HepG2 (cell line): ENCODE measurements around the gene KIF22. TPM values are rescaled to one million over a fixed set of nuclear protein-coding genes. Genes with fewer than 3 reads are reported as not detected.

Experiments
- ARID2 ChIP-seq: sonication (generic); formaldehyde crosslinking; IDR thresholded peaks from 2 replicates; pipeline ENCODE4 v1.8.1; 2022; ENCODE audit warnings: mild to moderate bottlenecking, missing genetic modification reagents, borderline replicate concordance
- BORCS8-MEF2B ChIP-seq: sonication (generic); formaldehyde crosslinking; IDR thresholded peaks from 2 replicates; pipeline ENCODE4 v1.8.0; 2022; ENCODE audit warnings: mild to moderate bottlenecking, missing genetic modification reagents
- CREM ChIP-seq, 2 experiments: sonication (generic) in 1 of 2; formaldehyde crosslinking in 1 of 2; IDR thresholded peaks; 2 replicates each; pipeline versions ENCODE4 v1.4.0 to v1.6.1; 2016 to 2020; ENCODE audit warnings: antibody characterized with exemption in 1 of 2, mild to moderate bottlenecking in 1 of 2, missing genetic modification reagents in 1 of 2
- IRF9 ChIP-seq: sonication (generic); formaldehyde crosslinking; IDR thresholded peaks from 2 replicates; pipeline ENCODE4 v1.8.0; 2022; ENCODE audit warnings: missing genetic modification reagents, mild to moderate bottlenecking, borderline replicate concordance
- JUND ChIP-seq: sonication (generic); formaldehyde crosslinking; IDR thresholded peaks from 2 replicates; pipeline ENCODE4 v1.8.0; 2022; ENCODE audit warnings: mild to moderate bottlenecking, missing genetic modification reagents
- MXD4 ChIP-seq: IDR thresholded peaks from 2 replicates; pipeline ENCODE4 v1.6.1; 2016; ENCODE audit warnings: mild to moderate bottlenecking, missing biosample characterization, missing genetic modification reagents
- NCOA2 ChIP-seq: sonication (generic); formaldehyde crosslinking; IDR thresholded peaks from 2 replicates; pipeline ENCODE4 v1.8.0; 2022; ENCODE audit warnings: inconsistent platforms
- NR2F1 ChIP-seq, 2 experiments: fragments of 450-650 bp in 1 of 2; formaldehyde crosslinking in 1 of 2; IDR thresholded peaks; 2 replicates each; pipeline versions ENCODE4 v1.5.0 to v1.6.1; 2016 to 2020; ENCODE audit warnings: mild to moderate bottlenecking in 1 of 2, missing compliant biosample characterization in 1 of 2, missing genetic modification reagents in 1 of 2, moderate library complexity in 1 of 2
- SMAD1 ChIP-seq: sonication (generic); formaldehyde crosslinking; IDR thresholded peaks from 2 replicates; pipeline ENCODE4 v1.4.0; 2020; ENCODE audit warnings: missing genetic modification reagents, low read depth, mild to moderate bottlenecking, borderline replicate concordance
- THAP8 ChIP-seq: sonication (generic); formaldehyde crosslinking; IDR thresholded peaks from 2 replicates; pipeline ENCODE4 v1.5.1; 2020; ENCODE audit warnings: missing genetic modification reagents, mild to moderate bottlenecking, borderline replicate concordance
- TIGD3 ChIP-seq: sonication (generic); formaldehyde crosslinking; IDR thresholded peaks from 2 replicates; pipeline ENCODE4 v1.5.1; 2020; ENCODE audit warnings: mild to moderate bottlenecking, missing genetic modification reagents, borderline replicate concordance
- TMF1 ChIP-seq: sonication (generic); formaldehyde crosslinking; IDR thresholded peaks from 2 replicates; pipeline ENCODE4 v1.8.1; 2022; ENCODE audit warnings: low read depth, missing genetic modification reagents
- XBP1 ChIP-seq: sonication (generic); formaldehyde crosslinking; IDR thresholded peaks from 2 replicates; pipeline ENCODE4 v1.5.0; 2020; ENCODE audit warnings: missing genetic modification reagents
- ZKSCAN5 ChIP-seq: sonication (generic); formaldehyde crosslinking; IDR thresholded peaks from 2 replicates; pipeline ENCODE4 v1.5.1; 2020; ENCODE audit warnings: mild to moderate bottlenecking, missing genetic modification reagents
- ZNF207 ChIP-seq: fragments of 450-650 bp; IDR thresholded peaks from 2 replicates; pipeline ENCODE4 v1.6.1; 2016; ENCODE audit warnings: antibody characterized with exemption, borderline replicate concordance
- ZNF230 ChIP-seq: sonication (generic); formaldehyde crosslinking; IDR thresholded peaks from 2 replicates; pipeline ENCODE4 v1.4.0; 2020; ENCODE audit warnings: mild to moderate bottlenecking, missing genetic modification reagents
- ZNF382 ChIP-seq: sonication (generic); formaldehyde crosslinking; IDR thresholded peaks from 2 replicates; pipeline ENCODE4 v1.5.0; 2020; ENCODE audit warnings: missing genetic modification reagents, mild to moderate bottlenecking, borderline replicate concordance
- ZNF513 ChIP-seq: sonication (generic); formaldehyde crosslinking; conservative IDR thresholded peaks from 2 replicates; pipeline ENCODE4 v1.5.0; 2020; ENCODE audit warnings: missing genetic modification reagents
- ZNF670 ChIP-seq: sonication (generic); formaldehyde crosslinking; IDR thresholded peaks from 2 replicates; pipeline ENCODE4 v1.8.0; 2022; ENCODE audit warnings: mild to moderate bottlenecking, missing genetic modification reagents, borderline replicate concordance
- ZNF780A ChIP-seq: sonication (generic); formaldehyde crosslinking; IDR thresholded peaks from 2 replicates; pipeline ENCODE4 v1.8.0; 2022; ENCODE audit warnings: mild to moderate bottlenecking, missing genetic modification reagents, moderate library complexity
- ZNF800 ChIP-seq: sonication (generic); formaldehyde crosslinking; IDR thresholded peaks from 2 replicates; pipeline ENCODE4 v1.4.0; 2020; ENCODE audit warnings: missing genetic modification reagents
- ZNF816 ChIP-seq: sonication (generic); formaldehyde crosslinking; IDR thresholded peaks from 2 replicates; pipeline ENCODE4 v1.8.0; 2022; ENCODE audit warnings: missing genetic modification reagents, mild to moderate bottlenecking, borderline replicate concordance
- polyA plus RNA-seq, 8 experiments: library from polyadenylated mRNA; depleted of rRNA in 3 of 8; stranded (reverse) in 7 of 8; unstranded in 1 of 8; fragments of >200 nt; fragmentation: Illumina TruSeq in 4 of 8; extraction: Trizol in 4 of 8; gene quantifications; 2 replicates each; pipeline versions ENCODE4 v1.2.1 to v1.2.3, GENCODE V29; 2011 to 2016; ENCODE audit warnings: low read depth in 4 of 8, missing spikeins in 1 of 8, mixed read lengths in 1 of 8; ENCODE audit not compliant: insufficient read depth in 1 of 8
- total RNA-seq, 5 experiments: library from RNA; depleted of rRNA; stranded (reverse); fragments of >200 nt; fragmentation: Illumina TruSeq; extraction: Trizol; gene quantifications; 2 replicates each; pipeline ENCODE4 v1.2.3, GENCODE V29; 2016; ENCODE audit warnings: low read depth in 1 of 5

The KIF22 gene
- total and polyA plus RNA-seq, 2 of the 13 experiments (the other 11 are each of a cell fraction or from before 2014, with no cell fraction given): 95.8 to 118 TPM

GRCh38 chr16:29805232-29806098 lies 14.9 kb downstream of the KIF22 start (continued):
- TF ChIP-seq ZNF207 (no peak), TIGD3 (no peak), ZNF780A (CRISPR knock-in tag) (peak; percentile 93; the same call in 1 of the 2 replicates), NR2F1 (CRISPR knock-in tag; IDR thresholded peaks at IDR 0.05) (no peak), CREM (IDR thresholded peaks at IDR 0.05) (peak; percentile 75), CREM (CRISPR knock-in tag; IDR thresholded peaks at IDR 0.05) (0 out of 2 replicates have a peak, but pooled peaks have one; percentile 4), SMAD1 (no peak; the same call in 1 of the 2 replicates), ZNF513 (CRISPR knock-in tag) (no peak), MXD4 (peak; percentile 85), ZNF800 (CRISPR knock-in tag) (peak; percentile 85), ZNF230 (CRISPR knock-in tag) (peak; percentile 83; the same call in 1 of the 2 replicates), NCOA2 (CRISPR knock-in tag) (peak; percentile 85), JUND (CRISPR knock-in tag) (peak; percentile 56; the same call in 1 of the 2 replicates), IRF9 (CRISPR knock-in tag) (peak; percentile 98), ZNF382 (no peak), ZKSCAN5 (CRISPR knock-in tag) (no peak), ZNF816 (CRISPR knock-in tag) (peak; percentile 98), THAP8 (CRISPR knock-in tag) (peak; percentile 73; the same call in 1 of the 2 replicates), ZNF670 (CRISPR knock-in tag) (peak; percentile 96), BORCS8-MEF2B (CRISPR knock-in tag) (peak; percentile 96), ARID2 (peak; percentile 92; the same call in 1 of the 2 replicates), XBP1 (no peak), TMF1 (peak; percentile 95)
